ENCODE results near the gene EIF1AY. TPM values are rescaled to one million over a fixed set of nuclear protein-coding genes. Genes with fewer than 3 reads are reported as not detected.
"Not testable (repeated sequence)": the region's sequence is repeated elsewhere in the genome, so short reads cannot be mapped to it uniquely, and the experiment has no call there.

Gene EIF1AY
- total RNA-seq, 1 donor from 2014 or later = 31.2 TPM

GRCh38 chrY:20546071-20546470, 29.5 kb upstream of the EIF1AY start:
- Mint-ChIP-seq H3K36me3 (ENCODE audit: low read depth, unreplicated experiment) (no peaks in the 10 kb centered on the region), H3K27ac (ENCODE audit: unreplicated experiment) (no peak overlapping the region), H3K4me1 (ENCODE audit: unreplicated experiment) (no peaks in the 10 kb centered on the region), H3K4me3 (ENCODE audit: unreplicated experiment) (no peak overlapping the region), H3K9me3 (ENCODE audit: unreplicated experiment) (no peaks in the 10 kb centered on the region), H3K27me3 (ENCODE audit: unreplicated experiment) (no peaks in the 10 kb centered on the region)
- no peak for DNase-seq (ENCODE audit: low spot score)
- TF ChIP-seq CTCF (IDR thresholded peaks at IDR 0.05; ENCODE audit: unreplicated experiment) = no peak

DNA sequence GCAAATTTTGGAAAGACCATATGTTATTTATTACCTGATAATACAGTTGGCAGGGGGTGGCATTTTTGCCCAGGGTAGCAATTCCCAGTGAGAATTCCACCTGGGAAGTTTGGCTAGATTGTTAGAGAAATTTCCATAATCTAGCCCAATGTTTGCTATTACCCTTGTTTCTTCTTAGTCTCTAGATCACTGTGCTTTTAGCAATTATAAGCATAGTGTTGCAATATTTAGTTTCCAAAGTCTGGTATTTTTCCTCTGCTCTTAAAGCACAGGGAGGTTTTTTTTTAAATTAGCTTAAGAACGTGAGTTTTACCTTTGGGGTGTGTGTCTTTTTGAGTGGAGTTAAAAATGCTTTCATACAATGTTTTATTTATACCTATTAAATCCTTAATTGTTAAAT, 26.3 kb upstream of the EIF1AY start:
- no peak overlapping the region for H3K4me3 Mint-ChIP-seq (ENCODE audit: unreplicated experiment)
- no peak for DNase-seq (ENCODE audit: low spot score)
- H3K27ac Mint-ChIP-seq (ENCODE audit: unreplicated experiment) = no peak overlapping the region

DNA sequence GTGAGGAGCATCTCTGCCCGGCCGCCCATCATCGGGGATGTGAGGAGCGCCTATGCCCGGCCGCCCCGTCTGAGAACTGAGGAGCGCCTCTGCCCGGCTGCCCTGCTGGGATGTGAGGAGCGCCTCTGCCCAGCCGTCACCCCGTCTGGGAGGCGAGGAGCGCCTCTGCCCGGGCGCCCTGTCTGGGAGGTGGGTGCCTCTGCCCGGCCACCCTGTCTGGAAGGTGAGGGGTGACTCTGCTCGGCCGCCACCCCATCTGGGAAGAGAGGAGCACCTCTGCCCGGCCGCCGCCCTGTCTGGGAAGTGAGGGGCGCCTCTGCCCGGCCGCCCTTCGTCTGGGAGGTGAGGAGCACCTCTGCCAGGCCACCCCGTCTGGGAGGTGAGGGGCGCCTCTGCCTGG, 23.7 kb upstream of the EIF1AY start:
- H3K9me3 Mint-ChIP-seq (ENCODE audit: unreplicated experiment) = no peaks in the 10 kb centered on the region

More for the DNA sequence above, 26.3 kb upstream of the EIF1AY start:
- TF ChIP-seq CTCF (IDR thresholded peaks at IDR 0.05; ENCODE audit: unreplicated experiment) = no peak
- Mint-ChIP-seq H3K36me3 (ENCODE audit: low read depth, unreplicated experiment) (no peaks in the 10 kb centered on the region), H3K4me1 (ENCODE audit: unreplicated experiment) (no peaks in the 10 kb centered on the region), H3K27me3 (ENCODE audit: unreplicated experiment) (no peaks in the 10 kb centered on the region), H3K9me3 (ENCODE audit: unreplicated experiment) (no peaks in the 10 kb centered on the region)

DNA sequence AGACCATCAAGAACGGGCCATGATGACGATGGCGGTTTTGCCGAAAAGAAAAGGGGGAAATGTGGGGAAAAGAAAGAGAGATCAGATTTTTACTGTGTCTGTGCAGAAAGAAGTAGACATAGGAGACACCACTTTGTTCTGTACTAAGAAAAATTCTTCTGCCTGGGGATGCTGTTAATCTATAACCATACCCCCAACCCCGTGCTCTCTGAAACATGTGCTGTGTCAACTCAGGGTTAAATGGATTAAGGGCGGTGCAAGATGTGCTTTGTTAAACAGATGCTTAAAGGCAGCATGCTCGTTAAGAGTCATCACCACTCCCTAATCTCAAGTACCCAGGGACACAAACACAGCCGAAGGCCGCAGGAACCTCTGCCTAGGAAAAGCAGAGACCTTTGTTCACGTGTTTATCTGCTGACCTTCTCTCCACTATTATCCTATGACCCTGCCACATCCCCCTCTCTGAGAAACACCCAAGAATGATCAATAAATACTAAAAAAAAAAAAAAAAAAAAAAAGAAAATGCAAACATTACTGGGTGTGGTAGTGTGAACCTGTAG, 22.7 kb upstream of the EIF1AY start:
- not testable (repeated sequence) for H3K4me1 Mint-ChIP-seq (ENCODE audit: unreplicated experiment); H3K27ac Mint-ChIP-seq (ENCODE audit: unreplicated experiment); H3K9me3 Mint-ChIP-seq (ENCODE audit: unreplicated experiment); H3K4me3 Mint-ChIP-seq (ENCODE audit: unreplicated experiment); H3K27me3 Mint-ChIP-seq (ENCODE audit: unreplicated experiment); H3K36me3 Mint-ChIP-seq (ENCODE audit: low read depth, unreplicated experiment); DNase-seq (ENCODE audit: low spot score)

More for the DNA sequence above, 23.7 kb upstream of the EIF1AY start:
- H3K36me3 Mint-ChIP-seq (ENCODE audit: low read depth, unreplicated experiment) = no peaks in the 10 kb centered on the region
- H3K4me3 Mint-ChIP-seq (ENCODE audit: unreplicated experiment) = no peak overlapping the region
- TF ChIP-seq CTCF (IDR thresholded peaks at IDR 0.05; ENCODE audit: unreplicated experiment) = no peak
- H3K27me3 Mint-ChIP-seq (ENCODE audit: unreplicated experiment) = no peaks in the 10 kb centered on the region
- H3K4me1 Mint-ChIP-seq (ENCODE audit: unreplicated experiment) = no peaks in the 10 kb centered on the region
- no peak overlapping the region for H3K27ac Mint-ChIP-seq (ENCODE audit: unreplicated experiment)
- no peak for DNase-seq (ENCODE audit: low spot score)

DNA sequence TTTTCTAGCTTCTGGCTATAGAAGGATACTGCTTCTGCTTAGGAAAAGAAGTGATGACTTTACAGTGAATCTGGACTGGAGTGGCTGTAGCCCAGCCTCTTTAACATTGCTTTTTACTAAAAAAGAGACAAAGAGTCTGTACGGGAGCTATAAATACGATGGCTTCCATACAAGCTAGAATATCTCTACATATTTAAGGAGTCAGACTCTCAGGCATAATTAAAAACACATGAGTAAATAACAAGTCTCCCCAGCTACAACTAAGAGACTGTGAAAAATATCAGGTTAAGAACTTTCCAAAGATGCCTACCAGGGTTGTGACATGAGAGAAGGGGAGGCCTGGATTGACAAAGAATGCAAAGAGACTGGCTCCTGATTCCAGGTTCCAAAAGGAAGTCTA, 19.8 kb upstream of the EIF1AY start:
- H3K9me3 Mint-ChIP-seq (ENCODE audit: unreplicated experiment) = no peaks in the 10 kb centered on the region
- H3K4me1 Mint-ChIP-seq (ENCODE audit: unreplicated experiment) = no peaks in the 10 kb centered on the region
- no peak for DNase-seq (ENCODE audit: low spot score)
- no peaks in the 10 kb centered on the region for H3K27me3 Mint-ChIP-seq (ENCODE audit: unreplicated experiment)
- H3K36me3 Mint-ChIP-seq (ENCODE audit: low read depth, unreplicated experiment) = no peaks in the 10 kb centered on the region
- TF ChIP-seq CTCF (IDR thresholded peaks at IDR 0.05; ENCODE audit: unreplicated experiment) = no peak
- no peak overlapping the region for H3K4me3 Mint-ChIP-seq (ENCODE audit: unreplicated experiment)
- H3K27ac Mint-ChIP-seq (ENCODE audit: unreplicated experiment) = no peak overlapping the region
